ENCODE data around the gene HAUS5.
"Not testable (repeated sequence)": the region's sequence is repeated elsewhere in the genome, so short reads cannot be mapped to it uniquely, and the experiment has no call there.

Gene HAUS5

DNA sequence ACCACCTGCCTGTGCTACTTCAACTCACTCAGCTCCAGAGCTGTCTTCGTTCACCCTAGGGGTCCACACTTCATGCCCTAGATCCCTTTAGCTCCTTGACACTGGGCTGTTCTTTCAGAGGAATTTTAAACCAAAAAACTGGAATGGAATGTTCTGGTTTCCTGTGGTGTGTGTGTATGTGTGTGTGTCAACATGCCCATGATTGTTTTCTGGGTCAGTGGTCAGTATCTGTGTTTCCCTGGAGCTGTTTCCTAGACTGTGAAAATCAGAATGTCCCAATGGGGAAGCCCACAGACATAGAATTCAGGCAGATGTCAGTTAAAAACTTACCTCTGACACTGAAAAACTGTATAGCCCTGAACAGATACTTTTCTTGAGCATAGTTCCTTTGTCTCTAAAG is 25.2 kb upstream of the HAUS5 start:
- no peak overlapping the region for H3K9ac ChIP-seq (ENCODE audit: low read depth, low read length)
- H3K4me3 ChIP-seq (ENCODE audit: low read length), result no peak overlapping the region
- peaks cover 22% of the 10 kb centered on the region for H3K27me3 ChIP-seq (ENCODE audit: insufficient read depth, low read length)
- H3K27ac ChIP-seq (ENCODE audit: low read length), result no peak overlapping the region
- no peaks in the 10 kb centered on the region for H3K9me3 ChIP-seq (ENCODE audit: insufficient read depth, low read depth, low read length)
- H3K36me3 ChIP-seq (ENCODE audit: insufficient read depth, low read depth, low read length), result no peaks in the 10 kb centered on the region
- no peaks in the 10 kb centered on the region for H3K4me1 ChIP-seq (ENCODE audit: insufficient read depth, low read length)

DNA sequence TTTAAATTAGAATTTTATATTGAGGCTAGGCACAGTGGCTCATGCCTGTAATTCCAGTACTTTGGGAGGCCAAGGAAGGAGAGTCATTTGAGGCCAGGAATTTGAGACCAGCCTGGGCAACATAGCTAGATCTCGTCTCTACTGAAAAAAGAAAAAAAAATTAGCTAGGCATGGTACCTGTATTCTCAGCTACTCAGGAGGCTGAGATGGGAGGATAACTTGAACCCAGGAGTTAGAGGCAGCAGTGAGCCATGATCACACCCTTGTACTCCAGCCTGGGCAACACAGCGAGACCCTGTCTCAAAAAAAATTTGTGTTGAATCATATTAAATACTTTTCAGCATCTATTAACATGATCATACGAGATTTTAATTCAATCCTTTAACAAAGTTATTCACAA is 21.7 kb upstream of the HAUS5 start:
- no peaks in the 10 kb centered on the region for H3K9me3 ChIP-seq (ENCODE audit: insufficient read depth, low read depth, low read length)
- 0 out of 2 replicates have a peak, but pooled peaks cover 9% of the 10 kb centered on the region for H3K27me3 ChIP-seq (ENCODE audit: insufficient read depth, low read length)
- no peak overlapping the region for H3K27ac ChIP-seq (ENCODE audit: low read length)

DNA sequence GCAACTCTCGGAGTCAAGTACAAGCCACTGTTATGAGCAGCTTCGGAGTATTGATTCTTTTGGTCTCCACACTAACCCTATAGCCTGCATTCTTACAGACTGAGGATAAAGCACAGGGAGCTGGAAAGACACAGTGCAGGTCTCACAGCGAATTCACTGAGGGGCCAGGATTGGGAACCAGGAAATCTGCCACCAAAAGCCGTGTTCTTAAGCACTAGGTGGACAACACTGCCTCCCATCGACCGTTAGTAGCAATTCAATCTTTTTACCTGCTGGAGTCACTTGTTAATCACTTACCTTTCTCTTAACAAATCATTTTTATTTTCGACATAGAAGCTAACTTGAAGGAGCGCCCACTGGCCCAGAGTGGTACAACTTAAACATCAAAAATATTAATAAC is 20.3 kb upstream of the HAUS5 start:
- Histone ChIP-seq H3K4me3 (ENCODE audit: low read length) (no peak overlapping the region), H3K27ac (ENCODE audit: low read length) (no peak overlapping the region), H3K36me3 (ENCODE audit: insufficient read depth, low read depth, low read length) (no peaks in the 10 kb centered on the region), H3K9ac (ENCODE audit: low read depth, low read length) (no peak overlapping the region), H3K9me3 (ENCODE audit: insufficient read depth, low read depth, low read length) (no peaks in the 10 kb centered on the region), H3K4me1 (ENCODE audit: insufficient read depth, low read length) (no peaks in the 10 kb centered on the region), H3K27me3 (ENCODE audit: insufficient read depth, low read length) (0 out of 2 replicates have a peak, but pooled peaks cover 4% of the 10 kb centered on the region)

More for the DNA sequence above, 21.7 kb upstream of the HAUS5 start:
- no peaks in the 10 kb centered on the region for H3K4me1 ChIP-seq (ENCODE audit: insufficient read depth, low read length)
- no peaks in the 10 kb centered on the region for H3K36me3 ChIP-seq (ENCODE audit: insufficient read depth, low read depth, low read length)
- H3K4me3 ChIP-seq (ENCODE audit: low read length), result no peak overlapping the region
- no peak overlapping the region for H3K9ac ChIP-seq (ENCODE audit: low read depth, low read length)

DNA sequence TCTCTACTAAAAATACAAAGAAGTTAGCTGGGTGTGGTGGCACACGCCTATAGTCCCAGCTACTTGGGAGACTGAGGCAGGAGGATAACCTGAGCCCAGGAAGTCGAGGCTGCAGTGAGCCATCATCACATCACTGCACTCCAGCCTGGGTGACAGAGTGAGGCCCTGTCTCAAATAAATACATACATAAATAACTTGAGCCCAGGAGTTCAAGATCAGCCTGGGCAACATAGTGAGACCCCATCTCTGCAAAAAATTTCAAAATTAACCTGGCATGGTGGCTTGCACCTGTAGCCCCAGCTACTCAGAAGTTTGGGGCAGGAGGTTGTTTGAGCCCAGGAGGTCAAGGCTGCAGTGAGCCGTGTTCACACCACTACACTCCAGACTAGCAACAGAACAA is 17.5 kb upstream of the HAUS5 start:
- H3K27ac ChIP-seq (ENCODE audit: low read length); H3K4me1 ChIP-seq (ENCODE audit: insufficient read depth, low read length); H3K9me3 ChIP-seq (ENCODE audit: insufficient read depth, low read depth, low read length); H3K4me3 ChIP-seq (ENCODE audit: low read length); H3K36me3 ChIP-seq (ENCODE audit: insufficient read depth, low read depth, low read length); H3K27me3 ChIP-seq (ENCODE audit: insufficient read depth, low read length); H3K9ac ChIP-seq (ENCODE audit: low read depth, low read length): not testable (repeated sequence)

GRCh38 chr19:35595928-35596327 is 16.6 kb upstream of the HAUS5 start:
- H3K27me3 ChIP-seq (ENCODE audit: insufficient read depth, low read length), result no peaks in the 10 kb centered on the region; the same call in 1 of the 2 replicates
- no peaks in the 10 kb centered on the region for H3K9me3 ChIP-seq (ENCODE audit: insufficient read depth, low read depth, low read length)
- H3K27ac ChIP-seq (ENCODE audit: low read length), result no peak overlapping the region
- H3K4me3 ChIP-seq (ENCODE audit: low read length), result no peak overlapping the region
- H3K9ac ChIP-seq (ENCODE audit: low read depth, low read length), result no peak overlapping the region
- no peaks in the 10 kb centered on the region for H3K4me1 ChIP-seq (ENCODE audit: insufficient read depth, low read length)
- H3K36me3 ChIP-seq (ENCODE audit: insufficient read depth, low read depth, low read length), result no peaks in the 10 kb centered on the region

- Histone ChIP-seq H3K9me3 (ENCODE audit: insufficient read depth, low read depth, low read length) (no peaks in the 10 kb centered on the region), H3K4me3 (ENCODE audit: low read length) (no peak overlapping the region), H3K27ac (ENCODE audit: low read length) (no peak overlapping the region), H3K9ac (ENCODE audit: low read depth, low read length) (no peak overlapping the region), H3K27me3 (ENCODE audit: insufficient read depth, low read length) (no peaks in the 10 kb centered on the region; the same call in 1 of the 2 replicates), H3K4me1 (ENCODE audit: insufficient read depth, low read length) (no peaks in the 10 kb centered on the region), H3K36me3 (ENCODE audit: insufficient read depth, low read depth, low read length) (no peaks in the 10 kb centered on the region)
Observed at GRCh38 chr19:35596366-35596999, 16.1 kb upstream of the HAUS5 start.

- Histone ChIP-seq H3K27ac (ENCODE audit: low read length) (no peak overlapping the region), H3K27me3 (ENCODE audit: insufficient read depth, low read length) (no peaks in the 10 kb centered on the region; the same call in 1 of the 2 replicates), H3K9ac (ENCODE audit: low read depth, low read length) (no peak overlapping the region), H3K36me3 (ENCODE audit: insufficient read depth, low read depth, low read length) (no peaks in the 10 kb centered on the region), H3K4me3 (ENCODE audit: low read length) (no peak overlapping the region), H3K9me3 (ENCODE audit: insufficient read depth, low read depth, low read length) (no peaks in the 10 kb centered on the region), H3K4me1 (ENCODE audit: insufficient read depth, low read length) (no peaks in the 10 kb centered on the region)
Observed at GRCh38 chr19:35601971-35602370, 10.6 kb upstream of the HAUS5 start.

GRCh38 chr19:35604436-35604835 is 8.1 kb upstream of the HAUS5 start:
- H3K4me3 ChIP-seq (ENCODE audit: low read length); H3K9me3 ChIP-seq (ENCODE audit: insufficient read depth, low read depth, low read length); H3K4me1 ChIP-seq (ENCODE audit: insufficient read depth, low read length); H3K36me3 ChIP-seq (ENCODE audit: insufficient read depth, low read depth, low read length); H3K9ac ChIP-seq (ENCODE audit: low read depth, low read length); H3K27ac ChIP-seq (ENCODE audit: low read length); H3K27me3 ChIP-seq (ENCODE audit: insufficient read depth, low read length): not testable (repeated sequence)

GRCh38 chr19:35607170-35607569 is 5.4 kb upstream of the HAUS5 start:
- H3K4me1 ChIP-seq (ENCODE audit: insufficient read depth, low read length); H3K27me3 ChIP-seq (ENCODE audit: insufficient read depth, low read length); H3K9ac ChIP-seq (ENCODE audit: low read depth, low read length); H3K4me3 ChIP-seq (ENCODE audit: low read length); H3K9me3 ChIP-seq (ENCODE audit: insufficient read depth, low read depth, low read length); H3K36me3 ChIP-seq (ENCODE audit: insufficient read depth, low read depth, low read length); H3K27ac ChIP-seq (ENCODE audit: low read length): not testable (repeated sequence)

DNA sequence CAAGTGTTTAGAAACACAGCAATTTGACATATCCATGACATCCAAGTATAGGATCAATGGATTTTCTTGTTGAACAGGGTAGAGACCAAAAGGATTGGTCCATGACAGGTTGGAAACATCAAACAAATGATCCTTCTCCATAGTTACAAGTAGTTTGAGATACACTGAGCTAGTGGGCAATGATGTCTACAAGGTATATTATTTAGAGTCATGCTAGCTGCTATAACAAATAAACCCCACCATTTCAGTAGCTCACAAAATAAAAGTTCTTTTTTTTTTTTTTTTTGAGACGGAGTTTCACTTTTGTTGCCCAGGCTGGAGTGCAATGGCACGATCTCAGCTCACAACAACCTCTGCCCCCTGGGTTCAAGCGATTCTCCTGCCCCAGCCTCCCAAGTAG is 4.9 kb upstream of the HAUS5 start:
- Histone ChIP-seq H3K4me3 (ENCODE audit: low read length) (no peak overlapping the region), H3K27me3 (ENCODE audit: insufficient read depth, low read length) (peaks cover 8% of the 10 kb centered on the region), H3K36me3 (ENCODE audit: insufficient read depth, low read depth, low read length) (no peaks in the 10 kb centered on the region), H3K27ac (ENCODE audit: low read length) (no peak overlapping the region), H3K9me3 (ENCODE audit: insufficient read depth, low read depth, low read length) (peaks cover 6% of the 10 kb centered on the region), H3K9ac (ENCODE audit: low read depth, low read length) (no peak overlapping the region), H3K4me1 (ENCODE audit: insufficient read depth, low read length) (0 out of 2 replicates have a peak, but pooled peaks cover 3% of the 10 kb centered on the region)

GRCh38 chr19:35608251-35608650 is 4.3 kb upstream of the HAUS5 start:
- peaks cover 6% of the 10 kb centered on the region for H3K9me3 ChIP-seq (ENCODE audit: insufficient read depth, low read depth, low read length)
- H3K4me1 ChIP-seq (ENCODE audit: insufficient read depth, low read length), result 0 out of 2 replicates have a peak, but pooled peaks cover 3% of the 10 kb centered on the region
- H3K27me3 ChIP-seq (ENCODE audit: insufficient read depth, low read length), result peaks cover 8% of the 10 kb centered on the region
- H3K27ac ChIP-seq (ENCODE audit: low read length), result no peak overlapping the region
- no peaks in the 10 kb centered on the region for H3K36me3 ChIP-seq (ENCODE audit: insufficient read depth, low read depth, low read length)
- no peak overlapping the region for H3K9ac ChIP-seq (ENCODE audit: low read depth, low read length)
- H3K4me3 ChIP-seq (ENCODE audit: low read length), result no peak overlapping the region

DNA sequence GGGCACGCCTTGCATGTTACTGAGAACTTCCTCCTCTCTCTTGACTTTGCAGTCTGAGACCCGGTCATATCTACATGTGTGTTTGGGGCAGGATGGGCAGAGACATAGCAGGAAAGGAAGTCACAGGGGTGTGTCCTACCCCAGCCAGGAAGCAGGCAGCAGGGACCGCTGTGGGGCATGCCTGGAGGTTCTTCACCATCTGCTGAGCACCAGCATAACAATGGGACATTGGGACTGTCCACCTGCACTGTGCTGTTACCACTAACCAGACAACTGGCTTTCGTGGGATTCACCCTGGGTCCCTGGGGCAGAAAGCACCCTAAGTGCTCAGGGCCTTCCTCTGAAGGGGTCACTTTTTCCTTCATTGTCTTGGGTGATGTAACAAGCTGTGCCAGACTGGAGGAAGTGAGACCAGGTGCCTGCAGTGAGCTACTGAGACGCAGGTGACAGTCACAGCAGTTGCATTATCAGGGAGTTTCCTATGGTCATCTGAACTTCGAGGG is 2.6 kb upstream of the HAUS5 start:
- Histone ChIP-seq H3K9me3 (ENCODE audit: insufficient read depth, low read depth, low read length) (peaks cover 6% of the 10 kb centered on the region), H3K27me3 (ENCODE audit: insufficient read depth, low read length) (peaks cover 8% of the 10 kb centered on the region), H3K36me3 (ENCODE audit: insufficient read depth, low read depth, low read length) (peaks cover 4% of the 10 kb centered on the region; the same call in 1 of the 2 replicates), H3K4me3 (ENCODE audit: low read length) (no peak overlapping the region), H3K27ac (ENCODE audit: low read length) (no peak overlapping the region), H3K9ac (ENCODE audit: low read depth, low read length) (no peak overlapping the region), H3K4me1 (ENCODE audit: insufficient read depth, low read length) (0 out of 2 replicates have a peak, but pooled peaks cover 3% of the 10 kb centered on the region)

Data from iPS-20b (cell line).